ENCODE measurements around the gene GOLGA8B.

Gene GOLGA8B

GRCh38 chr15:34621675-34622074 lies 38.2 kb upstream of the GOLGA8B start:
- ATAC-seq (ENCODE audit: low read depth), result peak; percentile 68; the same call in 2 of the 3 replicates
- Histone ChIP-seq H3K9me3 (ENCODE audit: severe bottlenecking) (no peaks in the 10 kb centered on the region), H3K27ac (ENCODE audit: poor library complexity, severe bottlenecking) (no peak overlapping the region), H3K4me1 (ENCODE audit: insufficient read depth, poor library complexity, severe bottlenecking) (peaks cover 7% of the 10 kb centered on the region), H3K27me3 (ENCODE audit: insufficient read depth, poor library complexity, severe bottlenecking) (peaks cover 4% of the 10 kb centered on the region), H3K36me3 (ENCODE audit: low read depth) (0 out of 2 replicates have a peak, but pooled peaks cover 5% of the 10 kb centered on the region), H3K4me3 (ENCODE audit: severe bottlenecking) (no peak overlapping the region)
- no peak for DNase-seq (ENCODE audit: low spot score)
- peak; percentile 93 for TF ChIP-seq CTCF (IDR thresholded peaks at IDR 0.05; ENCODE audit: poor library complexity, severe bottlenecking)

- Histone ChIP-seq H3K27ac (ENCODE audit: poor library complexity, severe bottlenecking) (no peak overlapping the region), H3K9me3 (ENCODE audit: severe bottlenecking) (no peaks in the 10 kb centered on the region), H3K27me3 (ENCODE audit: insufficient read depth, poor library complexity, severe bottlenecking) (peaks cover 4% of the 10 kb centered on the region), H3K36me3 (ENCODE audit: low read depth) (0 out of 2 replicates have a peak, but pooled peaks cover 5% of the 10 kb centered on the region), H3K4me3 (ENCODE audit: severe bottlenecking) (no peak overlapping the region), H3K4me1 (ENCODE audit: insufficient read depth, poor library complexity, severe bottlenecking) (peaks cover 7% of the 10 kb centered on the region)
- TF ChIP-seq CTCF (IDR thresholded peaks at IDR 0.05; ENCODE audit: poor library complexity, severe bottlenecking), result no peak
- DNase-seq (ENCODE audit: low spot score) (no peak), ATAC-seq (ENCODE audit: low read depth) (no peak)
Measured at GRCh38 chr15:34620814-34621213, 37.4 kb upstream of the GOLGA8B start.

GRCh38 chr15:34620142-34620541 lies 36.7 kb upstream of the GOLGA8B start:
- 0 out of 2 replicates have a peak, but pooled peaks cover 3% of the 10 kb centered on the region for H3K36me3 ChIP-seq (ENCODE audit: low read depth)
- H3K27me3 ChIP-seq (ENCODE audit: insufficient read depth, poor library complexity, severe bottlenecking), result peaks cover 4% of the 10 kb centered on the region
- no peak overlapping the region for H3K27ac ChIP-seq (ENCODE audit: poor library complexity, severe bottlenecking)
- no peak for TF ChIP-seq CTCF (IDR thresholded peaks at IDR 0.05; ENCODE audit: poor library complexity, severe bottlenecking)
- no peak for DNase-seq (ENCODE audit: low spot score)
- no peak overlapping the region for H3K4me3 ChIP-seq (ENCODE audit: severe bottlenecking)
- no peak for ATAC-seq (ENCODE audit: low read depth)
- peaks cover 3% of the 10 kb centered on the region for H3K4me1 ChIP-seq (ENCODE audit: insufficient read depth, poor library complexity, severe bottlenecking)
- no peaks in the 10 kb centered on the region for H3K9me3 ChIP-seq (ENCODE audit: severe bottlenecking)

- Histone ChIP-seq H3K27ac (ENCODE audit: poor library complexity, severe bottlenecking) (no peak overlapping the region), H3K27me3 (ENCODE audit: insufficient read depth, poor library complexity, severe bottlenecking) (peaks cover 9% of the 10 kb centered on the region), H3K4me1 (ENCODE audit: insufficient read depth, poor library complexity, severe bottlenecking) (no peaks in the 10 kb centered on the region), H3K4me3 (ENCODE audit: severe bottlenecking) (no peak overlapping the region), H3K36me3 (ENCODE audit: low read depth) (no peaks in the 10 kb centered on the region; the same call in 1 of the 2 replicates), H3K9me3 (ENCODE audit: severe bottlenecking) (no peaks in the 10 kb centered on the region)
- ATAC-seq (ENCODE audit: low read depth) (no peak), DNase-seq (ENCODE audit: low spot score) (no peak)
- TF ChIP-seq CTCF (IDR thresholded peaks at IDR 0.05; ENCODE audit: poor library complexity, severe bottlenecking), result no peak
Measured at GRCh38 chr15:34619151-34619550, 35.7 kb upstream of the GOLGA8B start.

GRCh38 chr15:34618073-34618472 lies 34.6 kb upstream of the GOLGA8B start:
- no peak for TF ChIP-seq CTCF (IDR thresholded peaks at IDR 0.05; ENCODE audit: poor library complexity, severe bottlenecking)
- ATAC-seq (ENCODE audit: low read depth) (no peak), DNase-seq (ENCODE audit: low spot score) (no peak)

More at GRCh38 chr15:34618073-34618472, 34.6 kb upstream of the GOLGA8B start:
- no peaks in the 10 kb centered on the region for H3K9me3 ChIP-seq (ENCODE audit: severe bottlenecking)
- H3K4me1 ChIP-seq (ENCODE audit: insufficient read depth, poor library complexity, severe bottlenecking), result no peaks in the 10 kb centered on the region
- no peak overlapping the region for H3K27ac ChIP-seq (ENCODE audit: poor library complexity, severe bottlenecking)
- H3K4me3 ChIP-seq (ENCODE audit: severe bottlenecking), result no peak overlapping the region
- H3K36me3 ChIP-seq (ENCODE audit: low read depth), result no peaks in the 10 kb centered on the region; the same call in 1 of the 2 replicates
- peaks cover 9% of the 10 kb centered on the region for H3K27me3 ChIP-seq (ENCODE audit: insufficient read depth, poor library complexity, severe bottlenecking)
